HEK293 (cell line): ENCODE results near the gene CCIN.
"Not testable (repeated sequence)": the region's sequence is repeated elsewhere in the genome, so short reads cannot be mapped to it uniquely, and the experiment has no call there.

Experiments
- CTCF ChIA-PET: fragments of 350-600 bp; formaldehyde crosslinking; extraction: SDS; loops from one replicate; lab custom pipeline; 2021; ENCODE audit warnings: antibody characterized with exemption; lab: Yijun Ruan, JAX
- POLR2A ChIA-PET: fragments of 300-600 bp; formaldehyde crosslinking; extraction: SDS; loops from one replicate; lab custom pipeline; 2020; ENCODE audit warnings: antibody characterized with exemption, inconsistent platforms; lab: Yijun Ruan, JAX
- H3K27ac ChIP-seq: fragments of 200-500 bp; sonication (Bioruptor generic); 2 replicates; pipeline ENCODE4 v1.5.1; 2014; ENCODE audit warnings: low read depth, low read length, control low read depth, inconsistent platforms; ENCODE audit errors: extremely low read depth
- H3K36me3 ChIP-seq, 2 experiments: fragments of 200-500 bp in 1 of 2; sonication (Bioruptor generic) in 1 of 2; 1 replicate in 1 of 2; 2 replicates in 1 of 2; pipeline ENCODE4 v1.5.1; 2014 to 2017; ENCODE audit warnings: inconsistent platforms in 2 of 2, low read length in 2 of 2; ENCODE audit not compliant: control insufficient read depth in 2 of 2, insufficient read depth in 1 of 2
- H3K4me1 ChIP-seq: fragments of 200-500 bp; sonication (Bioruptor generic); 2 replicates; pipeline ENCODE4 v1.5.1; 2014; ENCODE audit warnings: mild to moderate bottlenecking, low read length, inconsistent platforms; ENCODE audit not compliant: control insufficient read depth, insufficient read depth
- H3K4me3 ChIP-seq: 2 replicates; pipeline ENCODE4 v1.5.1; 2011; ENCODE audit warnings: low read depth, mild to moderate bottlenecking, control low read depth, low read length, moderate library complexity
- H3K9me3 ChIP-seq: fragments of 200-500 bp; sonication (Bioruptor generic); 2 replicates; pipeline ENCODE4 v1.5.1; 2014; ENCODE audit warnings: low read depth, low read length, inconsistent platforms; ENCODE audit not compliant: control insufficient read depth, insufficient read depth
- GLI4 ChIP-seq: fragments of 450-650 bp; formaldehyde crosslinking; IDR thresholded peaks from 2 replicates; pipeline ENCODE4 v1.5.1; 2016; ENCODE audit warnings: missing biosample characterization, missing genetic modification characterization
- KLF17 ChIP-seq: fragments of 450-650 bp; formaldehyde crosslinking; IDR thresholded peaks from 2 replicates; pipeline ENCODE4 v1.5.1; 2016; ENCODE audit warnings: missing biosample characterization, missing genetic modification characterization
- PATZ1 ChIP-seq: fragments of 450-650 bp; formaldehyde crosslinking; IDR thresholded peaks from 2 replicates; pipeline ENCODE4 v1.5.1; 2016; ENCODE audit warnings: missing biosample characterization, missing genetic modification characterization
- TCF7L2 ChIP-seq: IDR thresholded peaks from 2 replicates; pipeline ENCODE4 v1.6.1; 2011; ENCODE audit warnings: low read depth, mild to moderate bottlenecking, inconsistent platforms, low read length, moderate library complexity, borderline replicate concordance
- ZNF148 ChIP-seq: fragments of 450-650 bp; formaldehyde crosslinking; IDR thresholded peaks from 2 replicates; pipeline ENCODE4 v1.5.0; 2017; ENCODE audit warnings: missing biosample characterization, missing genetic modification characterization, borderline replicate concordance
- ZNF16 ChIP-seq: fragments of 450-650 bp; formaldehyde crosslinking; IDR thresholded peaks from 2 replicates; pipeline ENCODE4 v1.5.1; 2016; ENCODE audit warnings: low read depth, missing biosample characterization, missing genetic modification characterization
- ZNF354C ChIP-seq: fragments of 450-650 bp; formaldehyde crosslinking; IDR thresholded peaks from 2 replicates; pipeline ENCODE4 v1.5.1; 2016; ENCODE audit warnings: missing biosample characterization, missing genetic modification characterization, low read depth, borderline replicate concordance
- ZNF423 ChIP-seq: fragments of 450-650 bp; formaldehyde crosslinking; IDR thresholded peaks from 2 replicates; pipeline ENCODE4 v1.5.1; 2016; ENCODE audit warnings: missing biosample characterization, missing genetic modification characterization
- ZNF558 ChIP-seq: fragments of 450-650 bp; formaldehyde crosslinking; IDR thresholded peaks from 2 replicates; pipeline ENCODE4 v1.5.1; 2016; ENCODE audit warnings: missing biosample characterization, missing genetic modification characterization
- ZNF692 ChIP-seq: fragments of 450-650 bp; formaldehyde crosslinking; IDR thresholded peaks from 2 replicates; pipeline ENCODE4 v1.5.1; 2016; ENCODE audit warnings: missing biosample characterization, missing genetic modification characterization

The CCIN gene

GRCh38 chr9:36129139-36129538 is 40.0 kb upstream of the CCIN start (continued):
- no peak for TF ChIP-seq ZNF148
- no peak for TF ChIP-seq TCF7L2
- no peak for TF ChIP-seq ZNF692 (tag by site-specific recombination)
- no peak for TF ChIP-seq ZNF16 (tag by site-specific recombination)
- TF ChIP-seq ZNF558 (tag by site-specific recombination) = no peak

- H3K36me3 ChIP-seq, H3K4me3 ChIP-seq, H3K27ac ChIP-seq, H3K4me1 ChIP-seq, H3K9me3 ChIP-seq, POLR2A ChIA-PET: not testable (repeated sequence)
- CTCF ChIA-PET = interaction anchor here (1.0 to 1.3 kb wide), 3 partner anchors 21 to 57 kb away, joined by 3 to 4 read pairs (median 3); no protein-coding TSS in a partner anchor
These were observed 37.5 kb upstream of the CCIN start for GRCh38 chr9:36131666-36132065.

GRCh38 chr9:36132086-36132485 is 37.1 kb upstream of the CCIN start:
- H3K4me1 ChIP-seq = no peaks in the 10 kb centered on the region
- CTCF ChIA-PET = interaction anchor here (1.0 to 1.3 kb wide), 4 partner anchors 22 to 34 kb away, joined by 3 to 5 read pairs (median 4); no protein-coding TSS in a partner anchor
- POLR2A ChIA-PET = no interaction called here

More at GRCh38 chr9:36132086-36132485, 37.1 kb upstream of the CCIN start:
- Histone ChIP-seq H3K36me3 (no peaks in the 10 kb centered on the region), H3K9me3 (no peaks in the 10 kb centered on the region), H3K27ac (no peak overlapping the region)
- TF ChIP-seq KLF17 (tag by site-specific recombination) = no peak
- no peak for TF ChIP-seq ZNF354C
- no peak for TF ChIP-seq ZNF423 (tag by site-specific recombination)
- no peak for TF ChIP-seq GLI4 (tag by site-specific recombination)
- TF ChIP-seq PATZ1 = no peak
- TF ChIP-seq, all 188 proteins: peak for 0
- H3K4me3 ChIP-seq = no peak overlapping the region
